Muscle layer of colon (tissue), 2 donors: ENCODE results near the gene GGTLC1.
"Not testable (repeated sequence)": the region's sequence is repeated elsewhere in the genome, so short reads cannot be mapped to it uniquely, and the experiment has no call there.

Experiments used
- H3K27ac ChIP-seq: one replicate; pipeline ENCODE4 v1.7.0; 2013; ENCODE audit warnings: low read depth, mild to moderate bottlenecking, low read length, moderate library complexity
- H3K27me3 ChIP-seq, 2 donors: one replicate each; pipeline ENCODE4 v1.7.0; 2013; ENCODE audit warnings: low read length in 2 of 2, mild to moderate bottlenecking in 2 of 2; ENCODE audit not compliant: insufficient read depth in 2 of 2, control insufficient read depth in 1 of 2
- H3K36me3 ChIP-seq: one replicate; pipeline ENCODE4 v1.7.0; 2013; ENCODE audit warnings: mild to moderate bottlenecking, low read length; ENCODE audit not compliant: insufficient read depth
- H3K4me1 ChIP-seq: one replicate; pipeline ENCODE4 v1.7.0; 2013; ENCODE audit warnings: mild to moderate bottlenecking, low read length; ENCODE audit not compliant: insufficient read depth
- H3K4me3 ChIP-seq, 2 donors: one replicate each; pipeline ENCODE4 v1.7.0; 2013; ENCODE audit warnings: low read length in 2 of 2, low read depth in 1 of 2, mild to moderate bottlenecking in 1 of 2, moderate library complexity in 1 of 2
- H3K9ac ChIP-seq: one replicate; pipeline ENCODE4 v1.7.0; 2013; ENCODE audit warnings: low read length
- H3K9me3 ChIP-seq: one replicate; pipeline ENCODE4 v1.7.0; 2013; ENCODE audit warnings: mild to moderate bottlenecking, low read length
- donor health status: abdominal sarcoma.
- donor health status: Adenocarcinoma of cecum.

GGTLC1 gene

GRCh38 chr20:24007758-24008157 lies 19.2 kb upstream of the GGTLC1 start:
- Histone ChIP-seq H3K9me3 (no peaks in the 10 kb centered on the region), H3K9ac (no peak overlapping the region), H3K36me3 (no peaks in the 10 kb centered on the region), H3K4me3 (no peak overlapping the region), H3K27ac (no peak overlapping the region), H3K4me1 (no peaks in the 10 kb centered on the region), H3K27me3 (no peaks in the 10 kb centered on the region)

- Histone ChIP-seq H3K9ac (no peak overlapping the region), H3K27ac (no peak overlapping the region), H3K4me1 (no peaks in the 10 kb centered on the region), H3K9me3 (no peaks in the 10 kb centered on the region), H3K36me3 (no peaks in the 10 kb centered on the region), H3K4me3 (no peak overlapping the region), H3K27me3 (no peaks in the 10 kb centered on the region)
Observed at GRCh38 chr20:24007073-24007595, 18.6 kb upstream of the GGTLC1 start.

GRCh38 chr20:24006626-24007025 lies 18.0 kb upstream of the GGTLC1 start:
- Histone ChIP-seq H3K27me3 (no peaks in the 10 kb centered on the region), H3K4me1 (no peaks in the 10 kb centered on the region), H3K36me3 (no peaks in the 10 kb centered on the region), H3K27ac (no peak overlapping the region), H3K9ac (no peak overlapping the region), H3K4me3 (no peak overlapping the region), H3K9me3 (no peaks in the 10 kb centered on the region)

- H3K27me3 ChIP-seq = no peaks in the 10 kb centered on the region
- H3K4me1 ChIP-seq = no peaks in the 10 kb centered on the region
- H3K9ac ChIP-seq = no peak overlapping the region
- H3K36me3 ChIP-seq = no peaks in the 10 kb centered on the region
- no peak overlapping the region for H3K27ac ChIP-seq
- no peak overlapping the region for H3K4me3 ChIP-seq
- H3K9me3 ChIP-seq = no peaks in the 10 kb centered on the region
Observed at GRCh38 chr20:24004471-24004870, 15.9 kb upstream of the GGTLC1 start.

- H3K4me1 ChIP-seq = no peaks in the 10 kb centered on the region
- no peak overlapping the region for H3K9ac ChIP-seq
- H3K27ac ChIP-seq = no peak overlapping the region
- no peaks in the 10 kb centered on the region for H3K27me3 ChIP-seq
- no peaks in the 10 kb centered on the region for H3K9me3 ChIP-seq
- no peak overlapping the region for H3K4me3 ChIP-seq
- H3K36me3 ChIP-seq = no peaks in the 10 kb centered on the region
Observed at GRCh38 chr20:24002896-24003295, 14.3 kb upstream of the GGTLC1 start.

- no peak overlapping the region for H3K9ac ChIP-seq
- no peaks in the 10 kb centered on the region for H3K27me3 ChIP-seq
- no peaks in the 10 kb centered on the region for H3K4me1 ChIP-seq
- no peak overlapping the region for H3K27ac ChIP-seq
- H3K4me3 ChIP-seq = no peak overlapping the region
- H3K9me3 ChIP-seq = no peaks in the 10 kb centered on the region
- no peaks in the 10 kb centered on the region for H3K36me3 ChIP-seq
Observed at GRCh38 chr20:24001712-24002405, 13.3 kb upstream of the GGTLC1 start.

GRCh38 chr20:23998844-23999243 lies 10.3 kb upstream of the GGTLC1 start:
- Histone ChIP-seq H3K27me3 (no peaks in the 10 kb centered on the region), H3K9me3 (no peaks in the 10 kb centered on the region), H3K27ac (no peak overlapping the region), H3K4me3 (no peak overlapping the region), H3K9ac (no peak overlapping the region), H3K4me1 (no peaks in the 10 kb centered on the region), H3K36me3 (no peaks in the 10 kb centered on the region)

GRCh38 chr20:23998392-23998791 lies 9.8 kb upstream of the GGTLC1 start:
- H3K27ac ChIP-seq = no peak overlapping the region
- H3K27me3 ChIP-seq = no peaks in the 10 kb centered on the region
- H3K4me3 ChIP-seq = no peak overlapping the region
- no peaks in the 10 kb centered on the region for H3K9me3 ChIP-seq
- no peaks in the 10 kb centered on the region for H3K4me1 ChIP-seq
- H3K36me3 ChIP-seq = no peaks in the 10 kb centered on the region
- H3K9ac ChIP-seq = no peak overlapping the region

GRCh38 chr20:23995905-23996666 lies 7.5 kb upstream of the GGTLC1 start:
- Histone ChIP-seq H3K9ac (no peak overlapping the region), H3K36me3 (no peaks in the 10 kb centered on the region), H3K4me3 (no peak overlapping the region), H3K9me3 (no peaks in the 10 kb centered on the region), H3K27ac (no peak overlapping the region), H3K4me1 (no peaks in the 10 kb centered on the region), H3K27me3 (no peaks in the 10 kb centered on the region)

GRCh38 chr20:23995291-23995690 lies 6.7 kb upstream of the GGTLC1 start:
- H3K4me1 ChIP-seq, H3K27ac ChIP-seq, H3K27me3 ChIP-seq, H3K36me3 ChIP-seq, H3K9ac ChIP-seq, H3K9me3 ChIP-seq, H3K4me3 ChIP-seq: not testable (repeated sequence)

GRCh38 chr20:23994001-23994633 lies 5.5 kb upstream of the GGTLC1 start:
- not testable (repeated sequence) for H3K9me3 ChIP-seq, H3K27ac ChIP-seq, H3K27me3 ChIP-seq, H3K4me1 ChIP-seq, H3K9ac ChIP-seq, H3K4me3 ChIP-seq, H3K36me3 ChIP-seq
